Erythroblast (primary cell): ENCODE results near the gene U2AF2.

Experiments
- DNase-seq, 2 experiments: peaks; one replicate each; lab custom pipeline; 2025; lab: John Stamatoyannopoulos, UW
- GATA1 ChIP-seq: IDR thresholded peaks from 2 replicates; pipeline ENCODE4 v1.6.1; 2011; ENCODE audit warnings: low read depth, mild to moderate bottlenecking, control low read depth, low read length, moderate library complexity
- POLR2A ChIP-seq: IDR thresholded peaks from 2 replicates; pipeline ENCODE4 v1.6.1; 2011; ENCODE audit warnings: mild to moderate bottlenecking, low read length

The U2AF2 gene

GRCh38 chr19:55666343-55667005 is 11.6 kb downstream of the U2AF2 start:
- DNase-seq = no peak
- TF ChIP-seq GATA1 (no peak), POLR2A (no peak)

- no peak for DNase-seq
- TF ChIP-seq GATA1 (no peak), POLR2A (no peak)
Measured at GRCh38 chr19:55667006-55667381, 12.2 kb downstream of the U2AF2 start.

GRCh38 chr19:55667511-55667910 is 12.7 kb downstream of the U2AF2 start:
- no peak for TF ChIP-seq GATA1
- TF ChIP-seq POLR2A = no peak
- no peak for DNase-seq

- no peak for DNase-seq
- TF ChIP-seq POLR2A (no peak), GATA1 (no peak)
Measured at GRCh38 chr19:55667958-55668357, 13.1 kb downstream of the U2AF2 start.

- DNase-seq = no peak
- TF ChIP-seq GATA1 (no peak), POLR2A (no peak)
Measured at GRCh38 chr19:55668603-55669348, 13.9 kb downstream of the U2AF2 start.

GRCh38 chr19:55669418-55670279 is 14.8 kb downstream of the U2AF2 start:
- TF ChIP-seq GATA1 (no peak), POLR2A (no peak)
- no peak for DNase-seq

- peak; percentile 35 to 47 for DNase-seq
- TF ChIP-seq POLR2A (no peak), GATA1 (no peak)
Measured at GRCh38 chr19:55670280-55671053, 15.6 kb downstream of the U2AF2 start.

- TF ChIP-seq GATA1 (no peak), POLR2A (no peak)
- no peak for DNase-seq
Measured at GRCh38 chr19:55671054-55671378, 16.2 kb downstream of the U2AF2 start.

GRCh38 chr19:55672418-55672817 is 17.6 kb downstream of the U2AF2 start:
- TF ChIP-seq GATA1 (no peak), POLR2A (no peak)
- DNase-seq = no peak

GRCh38 chr19:55673465-55673864 is 18.6 kb downstream of the U2AF2 start:
- no peak for DNase-seq

GRCh38 chr19:55673889-55674288 is 19.1 kb downstream of the U2AF2 start:
- TF ChIP-seq GATA1 (no peak), POLR2A (no peak)
- DNase-seq = no peak

More at GRCh38 chr19:55673465-55673864, 18.6 kb downstream of the U2AF2 start:
- no peak for TF ChIP-seq POLR2A
- TF ChIP-seq GATA1 = no peak

- no peak for TF ChIP-seq POLR2A
- no peak for TF ChIP-seq GATA1
- no peak for DNase-seq
Measured at GRCh38 chr19:55674459-55674840, 19.6 kb downstream of the U2AF2 start.
